ENCODE measurements around the gene CHST5. TPM values are rescaled to one million over a fixed set of nuclear protein-coding genes. Genes with fewer than 3 reads are reported as not detected.

Gene CHST5
- total RNA-seq, 2 donors from 2014 or later = 0.26 to 1.1 TPM

GRCh38 chr16:75529056-75529905, 6.6 kb downstream of the CHST5 start:
- Mint-ChIP-seq H3K4me1 (no peaks in the 10 kb centered on the region), H3K36me3 (ENCODE audit: low read depth) (no peaks in the 10 kb centered on the region), H3K27me3 (ENCODE audit: insufficient read depth) (no peaks in the 10 kb centered on the region), H3K4me3 (no peak overlapping the region), H3K27ac (no peak overlapping the region), H3K9me3 (no peaks in the 10 kb centered on the region)
- no peak overlapping the region for H3K9ac ChIP-seq (ENCODE audit: extremely low read depth, low read length, poor library complexity, severe bottlenecking)
- H3K4me3 ChIP-seq (ENCODE audit: low read length) = no peak overlapping the region
- DNase-seq = peak; percentile 41
- H3K36me3 ChIP-seq (ENCODE audit: control insufficient read depth, insufficient read depth, low read length) = no peaks in the 10 kb centered on the region
- 95 to 96% methylated on average over 66 to 81 of the region's 81 CpGs for WGBS, 2 experiments (ENCODE audit: insufficient coverage in 1 of 2, insufficient read length in 1 of 2)
- no peaks in the 10 kb centered on the region for H3K27me3 ChIP-seq (ENCODE audit: control insufficient read depth, insufficient read depth, low read length, poor library complexity, severe bottlenecking)
- no peak overlapping the region for H3K27ac ChIP-seq (ENCODE audit: low read depth, low read length)
- no peaks in the 10 kb centered on the region for H3K9me3 ChIP-seq (ENCODE audit: control insufficient read depth, low read length)
- no peak for TF ChIP-seq CTCF (conservative IDR thresholded peaks at IDR 0.05)
- no peaks in the 10 kb centered on the region for H3K4me1 ChIP-seq (ENCODE audit: control insufficient read depth, insufficient read depth, low read length)

- 97% methylated on average over 5 of the region's 5 CpGs; no CpG with 5 or more reads in 1 of the 2 experiments for WGBS, 2 experiments (ENCODE audit: insufficient coverage in 1 of 2, insufficient read length in 1 of 2)
- Histone ChIP-seq H3K36me3 (ENCODE audit: control insufficient read depth, insufficient read depth, low read length) (no peaks in the 10 kb centered on the region), H3K4me1 (ENCODE audit: control insufficient read depth, insufficient read depth, low read length) (no peaks in the 10 kb centered on the region), H3K27ac (ENCODE audit: low read depth, low read length) (no peak overlapping the region), H3K9me3 (ENCODE audit: control insufficient read depth, low read length) (no peaks in the 10 kb centered on the region), H3K4me3 (ENCODE audit: low read length) (no peak overlapping the region), H3K27me3 (ENCODE audit: control insufficient read depth, insufficient read depth, low read length, poor library complexity, severe bottlenecking) (no peaks in the 10 kb centered on the region), H3K9ac (ENCODE audit: extremely low read depth, low read length, poor library complexity, severe bottlenecking) (no peak overlapping the region)
- Mint-ChIP-seq H3K36me3 (ENCODE audit: low read depth) (no peaks in the 10 kb centered on the region), H3K27ac (no peak overlapping the region), H3K9me3 (no peaks in the 10 kb centered on the region), H3K4me1 (no peaks in the 10 kb centered on the region), H3K27me3 (ENCODE audit: insufficient read depth) (no peaks in the 10 kb centered on the region), H3K4me3 (no peak overlapping the region)
- TF ChIP-seq CTCF (conservative IDR thresholded peaks at IDR 0.05) = no peak
- DNase-seq = no peak
These were observed 8.0 kb downstream of the CHST5 start for GRCh38 chr16:75527825-75528299.

GRCh38 chr16:75526032-75526790, 9.7 kb downstream of the CHST5 start:
- Mint-ChIP-seq H3K36me3 (ENCODE audit: low read depth) (no peaks in the 10 kb centered on the region), H3K9me3 (no peaks in the 10 kb centered on the region), H3K27ac (no peak overlapping the region), H3K27me3 (ENCODE audit: insufficient read depth) (no peaks in the 10 kb centered on the region), H3K4me3 (no peak overlapping the region), H3K4me1 (no peaks in the 10 kb centered on the region)
- H3K27me3 ChIP-seq (ENCODE audit: control insufficient read depth, insufficient read depth, low read length, poor library complexity, severe bottlenecking) = no peaks in the 10 kb centered on the region
- 79 to 81% methylated on average over 5 of the region's 5 CpGs for WGBS, 2 experiments (ENCODE audit: insufficient coverage in 1 of 2, insufficient read length in 1 of 2)
- no peak overlapping the region for H3K27ac ChIP-seq (ENCODE audit: low read depth, low read length)
- no peaks in the 10 kb centered on the region for H3K36me3 ChIP-seq (ENCODE audit: control insufficient read depth, insufficient read depth, low read length)
- no peak for DNase-seq
- no peaks in the 10 kb centered on the region for H3K4me1 ChIP-seq (ENCODE audit: control insufficient read depth, insufficient read depth, low read length)
- H3K9me3 ChIP-seq (ENCODE audit: control insufficient read depth, low read length) = no peaks in the 10 kb centered on the region
- no peak overlapping the region for H3K9ac ChIP-seq (ENCODE audit: extremely low read depth, low read length, poor library complexity, severe bottlenecking)
- H3K4me3 ChIP-seq (ENCODE audit: low read length) = no peak overlapping the region
- TF ChIP-seq CTCF (conservative IDR thresholded peaks at IDR 0.05) = no peak

Measured in endodermal cell (in vitro differentiated cells).